Breast epithelium (tissue), 4 donors: ENCODE results near the gene GSTM1. TPM values are rescaled to one million over a fixed set of nuclear protein-coding genes. Genes with fewer than 3 reads are reported as not detected.
A peak's percentile ranks its signal among the peaks of the same experiment; 100 is the strongest.
"Not testable (repeated sequence)": the region's sequence is repeated elsewhere in the genome, so short reads cannot be mapped to it uniquely, and the experiment has no call there.

Source experiments
- DNase-seq, 2 donors: peaks; one replicate each; pipeline ENCODE4 v3.0.0-alpha.2; 2019; ENCODE audit warnings: low spot score in 2 of 2
- H3K27ac ChIP-seq, 2 donors: fragments of 200-600 bp; sonication (generic) in 1 of 2; one replicate each; pipeline ENCODE4 v1.5.1; 2016 to 2019; ENCODE audit warnings: mild to moderate bottlenecking in 1 of 2
- H3K27me3 ChIP-seq, 2 donors: fragments of 200-600 bp; sonication (generic) in 1 of 2; one replicate each; pipeline versions ENCODE4 v1.5.1 to v1.6.0; 2017 to 2019; ENCODE audit warnings: control low read depth in 1 of 2, mild to moderate bottlenecking in 1 of 2
- H3K36me3 ChIP-seq: fragments of 200-600 bp; one replicate; pipeline ENCODE4 v1.5.1; 2019
- H3K4me1 ChIP-seq, 2 donors: fragments of 200-600 bp; sonication (generic); one replicate each; pipeline ENCODE4 v1.5.1; 2016 to 2019; ENCODE audit warnings: control low read depth in 1 of 2
- H3K4me3 ChIP-seq, 3 donors: fragments of 200-600 bp; sonication (generic); 1 replicate in 2 of 3; 2 replicates in 1 of 3; pipeline ENCODE4 v1.5.1; 2016 to 2019; ENCODE audit warnings: mild to moderate bottlenecking in 3 of 3, moderate library complexity in 2 of 3
- H3K9me3 ChIP-seq, 2 donors: fragments of 200-600 bp; sonication (generic) in 1 of 2; one replicate each; pipeline ENCODE4 v1.5.1; 2016 to 2019; ENCODE audit warnings: control low read depth in 1 of 2
- POLR2A ChIP-seq: fragments of 450-650 bp; IDR thresholded peaks from one replicate; pipeline ENCODE4 v1.6.1; 2016; ENCODE audit warnings: antibody characterized with exemption, mild to moderate bottlenecking, moderate library complexity
- POLR2AphosphoS5 ChIP-seq, 3 donors: sonication (generic); formaldehyde crosslinking; IDR thresholded peaks; one replicate each; pipeline ENCODE4 v1.6.1; 2017; ENCODE audit warnings: antibody characterized with exemption in 3 of 3
- intact Hi-C: fragments of 100-400 bp; cut with DNase I; formaldehyde crosslinking; loops from one replicate; pipeline ENCODE4 v1.15.1; 2023; ENCODE audit warnings: low total_unique reads
- total RNA-seq, 3 donors: library from RNA; depleted of rRNA; stranded (reverse); fragments of >200 nt; gene quantifications; one replicate each; pipeline ENCODE4 v1.1.0, GENCODE V29; 2016
- TF ChIP-seq, protein P1 (sequence below), 3 donors: fragments of 450-650 bp; IDR thresholded peaks; one replicate each; pipeline ENCODE4 v1.5.1; 2016 to 2017; ENCODE audit warnings: antibody characterized with exemption in 3 of 3, mild to moderate bottlenecking in 3 of 3, moderate library complexity in 3 of 3

Gene GSTM1
- total RNA-seq, 3 donors from 2014 or later, result 33.8 TPM; not detected in 2

DNA sequence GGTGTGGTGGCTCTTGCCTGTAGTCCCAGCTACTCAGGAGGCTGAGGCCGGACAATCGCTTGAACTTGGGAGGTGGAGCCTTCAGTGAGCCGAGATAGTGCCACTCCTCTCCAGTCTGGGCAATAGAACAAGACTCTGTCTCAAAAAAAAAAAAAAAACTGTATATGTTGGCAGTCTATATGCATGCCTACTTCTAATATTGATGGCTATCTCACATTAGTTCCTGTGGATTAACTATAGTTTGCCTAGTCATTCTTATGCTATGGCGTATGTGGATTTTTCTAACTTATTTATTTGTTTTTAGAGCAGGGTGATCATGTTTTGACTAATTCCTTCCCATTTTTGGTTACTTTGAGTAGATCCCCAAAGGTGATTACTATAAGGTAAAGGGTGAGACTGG is 9.4 kb downstream of the GSTM1 start:
- TF ChIP-seq, protein P1, sequence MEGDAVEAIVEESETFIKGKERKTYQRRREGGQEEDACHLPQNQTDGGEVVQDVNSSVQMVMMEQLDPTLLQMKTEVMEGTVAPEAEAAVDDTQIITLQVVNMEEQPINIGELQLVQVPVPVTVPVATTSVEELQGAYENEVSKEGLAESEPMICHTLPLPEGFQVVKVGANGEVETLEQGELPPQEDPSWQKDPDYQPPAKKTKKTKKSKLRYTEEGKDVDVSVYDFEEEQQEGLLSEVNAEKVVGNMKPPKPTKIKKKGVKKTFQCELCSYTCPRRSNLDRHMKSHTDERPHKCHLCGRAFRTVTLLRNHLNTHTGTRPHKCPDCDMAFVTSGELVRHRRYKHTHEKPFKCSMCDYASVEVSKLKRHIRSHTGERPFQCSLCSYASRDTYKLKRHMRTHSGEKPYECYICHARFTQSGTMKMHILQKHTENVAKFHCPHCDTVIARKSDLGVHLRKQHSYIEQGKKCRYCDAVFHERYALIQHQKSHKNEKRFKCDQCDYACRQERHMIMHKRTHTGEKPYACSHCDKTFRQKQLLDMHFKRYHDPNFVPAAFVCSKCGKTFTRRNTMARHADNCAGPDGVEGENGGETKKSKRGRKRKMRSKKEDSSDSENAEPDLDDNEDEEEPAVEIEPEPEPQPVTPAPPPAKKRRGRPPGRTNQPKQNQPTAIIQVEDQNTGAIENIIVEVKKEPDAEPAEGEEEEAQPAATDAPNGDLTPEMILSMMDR (IDR thresholded peaks at IDR 0.05), result no peak
- intact Hi-C loops, result no loop called here
- H3K27me3 ChIP-seq, result no peaks in the 10 kb centered on the region
- no peak overlapping the region for H3K4me3 ChIP-seq
- H3K36me3 ChIP-seq, result no peaks in the 10 kb centered on the region
- DNase-seq, result no peak
- H3K27ac ChIP-seq, result no peak overlapping the region
- H3K9me3 ChIP-seq, result no peaks in the 10 kb centered on the region
- H3K4me1 ChIP-seq, result no peaks in the 10 kb centered on the region

DNA sequence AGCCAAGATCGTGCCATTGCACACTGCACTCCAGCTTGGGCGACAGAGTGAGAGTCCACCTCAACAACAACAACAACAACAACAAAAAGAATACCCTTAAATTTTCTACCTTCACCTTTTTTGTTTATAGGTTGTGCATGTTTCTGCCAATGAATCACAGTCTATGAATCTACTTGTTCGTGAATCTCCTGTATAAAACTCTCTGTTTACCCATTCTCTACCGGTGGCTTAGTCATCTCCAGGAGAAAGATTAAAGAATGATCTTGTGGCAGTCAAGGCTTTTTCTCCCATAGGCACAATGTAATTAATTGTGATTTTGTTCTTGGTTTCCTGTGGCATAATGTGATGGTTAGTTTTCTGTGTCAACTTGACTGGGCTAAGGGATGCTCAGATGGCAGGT is 10.2 kb downstream of the GSTM1 start:
- H3K4me3 ChIP-seq, H3K27me3 ChIP-seq, H3K36me3 ChIP-seq, intact Hi-C loops, H3K4me1 ChIP-seq, DNase-seq, H3K27ac ChIP-seq, H3K9me3 ChIP-seq: not testable (repeated sequence)

DNA sequence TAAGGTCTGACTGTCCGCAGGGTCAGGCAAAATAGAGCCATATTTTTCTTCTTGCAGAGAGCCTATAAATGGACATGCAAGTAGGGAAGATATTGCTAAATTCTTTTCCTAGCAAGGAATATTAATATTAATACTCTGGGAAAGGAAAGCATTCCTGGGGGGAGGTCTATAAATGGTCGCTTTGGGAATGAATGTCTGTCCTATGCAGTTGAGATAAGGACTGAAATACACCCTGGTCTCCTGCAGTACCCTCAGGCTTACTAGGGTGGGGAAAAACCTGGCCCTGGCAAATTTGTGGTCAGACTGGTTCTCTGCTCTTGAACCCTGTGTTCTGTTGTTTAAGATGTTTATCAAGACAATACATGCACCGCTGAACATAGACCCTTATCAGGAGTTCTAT is 15.3 kb downstream of the GSTM1 start:
- H3K4me1 ChIP-seq, H3K36me3 ChIP-seq, H3K4me3 ChIP-seq, H3K27ac ChIP-seq, DNase-seq, intact Hi-C loops, H3K27me3 ChIP-seq, H3K9me3 ChIP-seq: not testable (repeated sequence)

DNA sequence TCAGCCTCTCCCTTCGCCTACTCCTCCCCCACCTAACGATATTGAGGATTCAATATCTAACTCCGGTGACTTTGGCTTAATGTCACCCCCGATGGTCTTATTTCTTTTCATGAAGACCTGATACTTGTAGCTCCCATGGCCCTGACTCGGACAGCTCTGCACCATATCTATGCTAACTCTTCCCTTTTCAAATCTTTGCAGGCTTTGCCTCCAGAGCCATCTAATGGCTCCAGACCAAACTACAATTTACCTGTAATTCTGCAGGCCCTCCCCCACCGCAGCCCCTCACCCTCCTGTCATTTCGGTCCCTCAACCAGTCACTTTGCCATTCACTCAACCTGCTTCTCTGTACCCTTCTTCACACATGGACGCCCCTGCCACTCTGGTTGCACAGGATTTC is 16.6 kb downstream of the GSTM1 start:
- no peak for DNase-seq
- Histone ChIP-seq H3K9me3 (no peaks in the 10 kb centered on the region), H3K4me3 (no peak overlapping the region), H3K4me1 (no peaks in the 10 kb centered on the region), H3K36me3 (no peaks in the 10 kb centered on the region), H3K27ac (no peak overlapping the region), H3K27me3 (no peaks in the 10 kb centered on the region)
- TF ChIP-seq POLR2A, result no peak
- TF ChIP-seq, protein P1 (IDR thresholded peaks at IDR 0.05), result no peak
- TF ChIP-seq POLR2AphosphoS5 (IDR thresholded peaks at IDR 0.05), result no peak
- intact Hi-C loops, result no loop called here

DNA sequence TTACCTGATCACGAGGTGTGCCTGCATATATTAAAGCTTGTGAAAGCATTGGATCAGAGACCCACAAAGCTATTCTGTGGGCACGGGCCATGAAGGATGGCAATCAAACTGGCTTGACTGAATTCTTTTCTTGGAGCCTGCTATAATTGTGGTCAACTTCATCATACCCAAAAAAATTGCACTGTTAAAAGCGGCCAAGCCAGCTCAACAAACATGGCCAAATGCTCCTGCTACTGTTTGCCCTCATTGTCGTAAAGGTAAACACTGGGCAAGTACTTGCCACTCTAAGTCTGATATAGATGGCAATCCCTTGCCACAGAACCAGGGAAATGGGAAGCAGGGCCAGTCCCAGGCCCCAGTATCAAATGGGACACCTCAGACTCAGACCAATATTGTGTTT is 17.8 kb downstream of the GSTM1 start:
- no peaks in the 10 kb centered on the region for H3K27me3 ChIP-seq
- no peaks in the 10 kb centered on the region for H3K9me3 ChIP-seq
- no peak for TF ChIP-seq POLR2AphosphoS5 (IDR thresholded peaks at IDR 0.05)
- no peak for TF ChIP-seq POLR2A
- TF ChIP-seq, protein P1 (IDR thresholded peaks at IDR 0.05), result no peak
- H3K36me3 ChIP-seq, result no peaks in the 10 kb centered on the region
- H3K27ac ChIP-seq, result peak overlapping the region; percentile 27 to 40
- H3K4me3 ChIP-seq, result no peak overlapping the region
- peak in 1 of 2 donors; percentile 38 for DNase-seq
- no peaks in the 10 kb centered on the region for H3K4me1 ChIP-seq
- intact Hi-C loops, result no loop called here

DNA sequence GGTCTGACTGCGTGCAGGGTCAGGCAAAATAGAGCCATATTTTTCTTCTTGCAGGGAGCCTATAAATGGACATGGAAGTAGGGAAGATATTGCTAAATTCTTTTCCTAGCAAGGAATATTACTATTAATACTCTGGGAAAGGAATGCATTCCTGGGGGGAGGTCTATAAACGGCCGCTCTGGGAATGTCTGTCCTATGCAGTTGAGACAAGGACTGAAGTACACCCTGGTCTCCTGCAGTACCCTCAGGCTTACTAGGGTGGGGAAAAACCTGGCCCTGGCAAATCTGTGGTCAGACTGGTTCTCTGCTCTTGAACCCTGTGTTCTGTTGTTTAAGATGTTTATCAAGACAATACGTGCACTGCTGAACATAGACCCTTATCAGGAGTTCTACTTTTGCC is 21.3 kb downstream of the GSTM1 start:
- H3K27me3 ChIP-seq, H3K9me3 ChIP-seq, H3K4me1 ChIP-seq, DNase-seq, intact Hi-C loops, H3K36me3 ChIP-seq, H3K4me3 ChIP-seq, H3K27ac ChIP-seq: not testable (repeated sequence)

DNA sequence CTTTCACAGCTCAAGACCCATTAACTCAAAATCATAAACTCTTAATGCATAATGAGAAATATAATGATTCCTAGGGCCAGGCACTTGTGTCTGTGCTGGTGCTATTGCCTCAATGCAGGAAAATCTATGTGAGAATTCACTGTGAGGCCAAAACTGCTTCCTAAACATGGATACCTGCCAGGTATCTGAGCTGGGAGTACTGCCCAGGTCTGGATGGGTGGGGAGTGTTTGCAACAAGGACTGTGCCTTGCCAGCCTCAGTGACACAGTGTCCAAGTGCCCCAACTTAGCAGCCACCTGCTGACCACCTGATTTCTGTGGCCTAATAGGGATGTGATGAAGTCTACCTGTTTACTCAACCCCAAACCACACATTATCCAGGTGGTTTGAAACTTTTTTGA is 22.2 kb downstream of the GSTM1 start:
- H3K4me1 ChIP-seq, intact Hi-C loops: not testable (repeated sequence)

DNA sequence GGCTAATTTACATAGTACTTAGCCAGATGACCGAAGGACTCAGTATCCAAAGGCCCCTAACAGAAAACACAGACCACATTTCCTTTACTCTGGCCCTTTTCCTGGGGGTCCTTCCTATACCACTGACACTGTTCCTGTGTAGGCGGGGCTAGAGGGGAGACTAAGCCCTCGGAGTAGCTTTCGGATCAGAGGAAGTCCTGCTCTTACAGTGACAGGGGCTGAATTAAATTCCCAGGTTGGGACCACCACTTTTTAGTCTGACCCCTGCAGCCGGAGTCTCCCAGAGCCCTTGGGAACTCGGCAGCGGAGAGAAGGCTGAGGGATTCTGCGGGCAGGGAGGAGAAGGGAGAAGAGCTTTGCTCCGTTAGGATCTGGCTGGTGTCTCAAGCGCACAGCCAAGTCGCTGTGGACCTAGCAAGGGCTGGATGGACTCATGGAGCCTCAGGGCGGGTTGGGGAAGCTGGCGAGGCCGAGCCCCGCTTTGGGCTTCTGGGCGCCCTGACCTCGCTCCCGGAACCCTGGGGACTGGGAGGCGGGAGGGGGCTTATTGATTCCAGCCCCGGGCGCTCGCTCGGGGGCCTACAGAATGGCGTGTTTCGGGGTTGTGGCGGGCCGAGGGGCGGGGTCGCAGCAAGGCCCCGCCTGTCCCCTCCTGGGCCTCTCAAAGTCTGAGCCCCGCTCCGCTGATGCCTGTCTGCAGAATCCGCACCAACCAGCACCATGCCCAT is 24.1 kb downstream of the GSTM1 start, which contains the start of gene GSTM5:
Gene GSTM5, plus strand, starts transcription at position 659 of the 728 bp plus-strand sequence. Its CDS starts 62 bp downstream, at position 721.
- intact Hi-C loops, H3K9me3 ChIP-seq, H3K36me3 ChIP-seq, H3K27me3 ChIP-seq, DNase-seq, H3K4me1 ChIP-seq: not testable (repeated sequence)
- peak within 1 kb of the TSS in 1 of 2 donors; percentile 41 for H3K27ac ChIP-seq
- peak within 1 kb of the TSS in 2 of 3 donors; percentile 38 to 60 for H3K4me3 ChIP-seq

More for the DNA sequence above, 22.2 kb downstream of the GSTM1 start:
- H3K4me3 ChIP-seq, H3K36me3 ChIP-seq, DNase-seq, H3K9me3 ChIP-seq, H3K27me3 ChIP-seq, H3K27ac ChIP-seq: not testable (repeated sequence)
